D721Med (cell line): Measurements from ENCODE around the gene RGS2.

Experiments
- DNase-seq: peaks from one replicate; pipeline ENCODE4 v3.0.0; 2011; ENCODE audit warnings: low spot score; ENCODE audit not compliant: insufficient read length
- FAIRE-seq: peaks from 2 replicates; lab custom pipeline; 2011; peaks lifted over from hg19 to GRCh38; lab: Jason Lieb, UNC
- TF ChIP-seq, protein P1 (sequence below): IDR thresholded peaks from 2 replicates; pipeline ENCODE4 v1.5.1; 2012; ENCODE audit warnings: mild to moderate bottlenecking, control low read depth; ENCODE audit not compliant: insufficient read depth; ENCODE audit errors: missing control alignments

RGS2 gene

DNA sequence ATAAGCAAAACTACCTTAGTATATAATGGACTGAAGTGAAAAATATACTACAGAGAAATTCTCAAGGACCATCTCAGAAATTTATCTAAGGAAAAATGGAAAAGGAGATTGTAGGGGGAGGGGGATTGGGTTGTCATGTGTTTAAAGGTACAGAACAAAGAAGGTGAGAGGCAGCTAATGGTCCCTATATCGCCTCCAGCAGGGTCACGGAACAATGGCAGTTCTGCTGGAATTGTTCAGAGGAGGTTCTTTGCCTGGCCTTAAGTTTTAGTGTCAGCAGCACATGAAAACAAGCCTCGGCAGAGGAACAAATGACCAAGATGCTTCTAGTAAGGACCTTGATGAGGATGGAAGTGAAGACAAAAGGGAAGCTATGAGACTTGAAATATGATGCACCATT, 42.0 kb upstream of the RGS2 start:
- no peak for FAIRE-seq
- TF ChIP-seq, protein P1, sequence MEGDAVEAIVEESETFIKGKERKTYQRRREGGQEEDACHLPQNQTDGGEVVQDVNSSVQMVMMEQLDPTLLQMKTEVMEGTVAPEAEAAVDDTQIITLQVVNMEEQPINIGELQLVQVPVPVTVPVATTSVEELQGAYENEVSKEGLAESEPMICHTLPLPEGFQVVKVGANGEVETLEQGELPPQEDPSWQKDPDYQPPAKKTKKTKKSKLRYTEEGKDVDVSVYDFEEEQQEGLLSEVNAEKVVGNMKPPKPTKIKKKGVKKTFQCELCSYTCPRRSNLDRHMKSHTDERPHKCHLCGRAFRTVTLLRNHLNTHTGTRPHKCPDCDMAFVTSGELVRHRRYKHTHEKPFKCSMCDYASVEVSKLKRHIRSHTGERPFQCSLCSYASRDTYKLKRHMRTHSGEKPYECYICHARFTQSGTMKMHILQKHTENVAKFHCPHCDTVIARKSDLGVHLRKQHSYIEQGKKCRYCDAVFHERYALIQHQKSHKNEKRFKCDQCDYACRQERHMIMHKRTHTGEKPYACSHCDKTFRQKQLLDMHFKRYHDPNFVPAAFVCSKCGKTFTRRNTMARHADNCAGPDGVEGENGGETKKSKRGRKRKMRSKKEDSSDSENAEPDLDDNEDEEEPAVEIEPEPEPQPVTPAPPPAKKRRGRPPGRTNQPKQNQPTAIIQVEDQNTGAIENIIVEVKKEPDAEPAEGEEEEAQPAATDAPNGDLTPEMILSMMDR, result no peak
- no peak for DNase-seq

DNA sequence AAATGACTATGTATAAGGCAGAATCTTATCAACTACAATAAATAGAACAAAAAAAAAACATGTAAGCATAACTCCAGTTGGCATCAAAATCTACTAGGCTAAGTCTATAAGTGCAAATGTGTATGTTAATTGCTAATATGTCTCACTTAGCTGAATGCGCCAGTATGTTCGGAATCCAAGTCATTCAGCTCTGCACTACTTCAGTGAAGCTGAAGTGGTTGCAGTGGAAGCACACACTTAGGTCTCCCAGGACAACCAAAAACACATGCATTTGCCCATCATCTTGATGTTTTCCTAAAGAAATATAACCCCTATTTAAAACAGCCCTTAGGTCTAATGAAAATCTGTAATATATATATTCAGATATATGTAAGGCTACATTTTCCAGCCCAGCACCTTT, 41.0 kb upstream of the RGS2 start:
- FAIRE-seq (no peak), DNase-seq (no peak)
- TF ChIP-seq, protein P1, result no peak

DNA sequence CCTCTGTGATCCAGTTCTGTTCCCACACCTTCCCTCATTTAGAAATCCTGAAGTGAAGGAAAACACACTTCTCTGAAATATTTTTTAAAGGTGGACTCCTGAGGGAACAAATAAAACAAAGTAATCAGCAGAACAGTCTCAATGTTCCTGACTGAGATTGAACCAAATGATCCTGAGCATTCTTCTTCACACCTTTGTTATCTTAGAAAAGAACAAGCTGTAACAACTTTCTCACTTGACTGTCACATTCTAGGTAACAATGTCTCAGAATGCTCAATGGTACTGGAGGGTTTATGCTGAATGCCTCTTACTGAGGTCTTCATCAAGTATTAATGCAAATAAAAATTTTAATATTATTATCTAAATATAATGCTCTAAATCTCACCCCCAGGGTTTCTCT, 40.4 kb upstream of the RGS2 start:
- TF ChIP-seq, protein P1, result no peak
- FAIRE-seq, result peak; percentile 11
- DNase-seq, result no peak

DNA sequence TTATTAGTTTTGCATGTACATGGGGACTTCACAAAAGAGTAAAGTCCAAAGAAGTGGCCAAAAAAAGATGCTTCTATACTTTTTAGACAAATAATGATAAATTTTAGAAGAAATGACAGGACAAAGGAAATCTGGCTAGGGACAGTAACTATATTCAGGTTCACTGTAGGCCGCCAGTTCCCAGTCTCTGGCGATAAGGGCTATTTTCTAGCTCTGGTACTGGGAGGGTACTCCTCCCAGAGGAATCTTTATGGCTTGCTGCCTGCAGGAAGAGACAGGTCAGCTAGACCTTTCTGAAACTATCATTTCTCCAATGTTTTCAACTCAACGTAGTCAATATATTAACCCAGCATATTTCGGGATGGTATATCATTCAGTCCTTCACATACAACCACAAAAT, 37.5 kb upstream of the RGS2 start:
- DNase-seq, result no peak
- TF ChIP-seq, protein P1, result no peak
- no peak for FAIRE-seq

DNA sequence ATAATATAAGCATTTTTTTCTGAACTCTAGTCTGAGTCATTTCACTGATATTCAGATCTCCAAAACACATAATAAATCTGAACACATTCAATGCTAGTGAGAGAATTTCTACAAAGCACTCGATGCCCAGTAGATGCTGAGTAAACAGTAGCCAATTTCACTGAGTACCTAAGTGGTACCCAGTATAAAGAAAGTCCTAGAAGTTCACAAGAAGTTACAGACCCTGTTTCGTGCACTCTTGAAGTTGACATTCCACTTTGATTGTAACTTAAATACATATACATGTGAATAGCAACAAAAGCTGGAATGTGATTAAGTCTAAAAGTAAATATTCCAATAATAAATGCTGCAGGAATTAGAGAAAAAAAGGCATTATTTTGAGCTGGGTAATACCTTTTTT, 33.2 kb upstream of the RGS2 start:
- no peak for DNase-seq
- TF ChIP-seq, protein P1, result no peak
- FAIRE-seq, result no peak

DNA sequence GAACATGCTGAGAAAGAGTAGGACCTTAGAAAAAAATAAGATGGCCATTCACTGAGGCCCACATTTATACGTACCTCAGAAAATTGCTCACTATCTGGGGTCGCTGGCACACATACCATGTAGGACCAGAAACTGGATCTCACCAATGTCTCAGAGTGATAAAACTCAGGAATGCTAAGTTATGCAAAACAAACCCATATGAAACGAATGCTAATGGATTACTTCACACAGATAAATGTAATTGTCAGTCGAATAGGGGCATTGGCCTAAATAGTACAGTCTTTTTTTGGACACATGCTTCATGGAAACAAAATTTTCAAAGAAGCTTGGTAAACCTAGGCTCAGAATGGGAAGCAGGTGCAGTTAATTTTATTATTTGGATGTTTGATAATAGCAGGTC, 32.6 kb upstream of the RGS2 start:
- FAIRE-seq (peak; percentile 56), DNase-seq (no peak)
- TF ChIP-seq, protein P1, result no peak

DNA sequence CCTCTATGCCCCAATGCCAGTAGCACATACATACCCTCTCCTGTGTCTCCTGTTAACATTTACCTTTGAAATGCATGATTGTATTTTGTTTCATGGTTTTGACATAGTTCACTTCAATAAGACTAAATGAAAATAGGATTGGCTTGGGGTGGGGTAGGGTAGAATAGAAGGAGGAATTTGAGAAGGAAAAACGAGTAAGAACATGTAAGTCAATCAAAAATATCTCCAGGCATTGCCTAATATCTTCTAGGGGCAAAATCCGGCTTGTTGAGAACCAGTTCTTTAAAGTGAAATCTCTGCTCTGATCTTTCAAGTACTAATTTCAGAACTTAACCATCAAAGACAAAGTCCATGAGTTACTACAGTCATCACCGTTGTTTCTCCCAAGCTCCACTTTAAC, 31.8 kb upstream of the RGS2 start:
- DNase-seq (no peak), FAIRE-seq (no peak)
- TF ChIP-seq, protein P1, result no peak
